Measurements from ENCODE around the gene PANX3.

DNA sequence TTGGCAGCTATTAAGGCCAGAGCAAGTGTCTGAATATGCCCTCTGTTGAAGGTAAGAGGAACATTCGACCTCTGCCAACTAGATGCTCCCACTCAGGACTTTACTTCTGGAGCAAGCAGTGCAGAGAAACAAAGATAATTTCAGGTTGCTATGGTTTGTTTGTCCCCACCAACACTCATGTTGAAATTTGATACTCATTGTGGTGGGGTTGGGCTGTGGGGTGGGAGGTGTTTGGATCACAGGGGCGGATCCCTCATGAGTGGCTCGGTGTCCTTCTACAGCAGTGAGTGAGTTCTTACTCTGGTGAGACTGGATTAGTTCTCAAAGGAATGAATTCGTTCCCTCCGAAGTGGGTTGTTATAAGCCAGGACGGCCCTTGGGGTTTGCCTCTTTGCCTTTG, 29.4 kb upstream of the PANX3 start:
- TF ChIP-seq, protein P1, sequence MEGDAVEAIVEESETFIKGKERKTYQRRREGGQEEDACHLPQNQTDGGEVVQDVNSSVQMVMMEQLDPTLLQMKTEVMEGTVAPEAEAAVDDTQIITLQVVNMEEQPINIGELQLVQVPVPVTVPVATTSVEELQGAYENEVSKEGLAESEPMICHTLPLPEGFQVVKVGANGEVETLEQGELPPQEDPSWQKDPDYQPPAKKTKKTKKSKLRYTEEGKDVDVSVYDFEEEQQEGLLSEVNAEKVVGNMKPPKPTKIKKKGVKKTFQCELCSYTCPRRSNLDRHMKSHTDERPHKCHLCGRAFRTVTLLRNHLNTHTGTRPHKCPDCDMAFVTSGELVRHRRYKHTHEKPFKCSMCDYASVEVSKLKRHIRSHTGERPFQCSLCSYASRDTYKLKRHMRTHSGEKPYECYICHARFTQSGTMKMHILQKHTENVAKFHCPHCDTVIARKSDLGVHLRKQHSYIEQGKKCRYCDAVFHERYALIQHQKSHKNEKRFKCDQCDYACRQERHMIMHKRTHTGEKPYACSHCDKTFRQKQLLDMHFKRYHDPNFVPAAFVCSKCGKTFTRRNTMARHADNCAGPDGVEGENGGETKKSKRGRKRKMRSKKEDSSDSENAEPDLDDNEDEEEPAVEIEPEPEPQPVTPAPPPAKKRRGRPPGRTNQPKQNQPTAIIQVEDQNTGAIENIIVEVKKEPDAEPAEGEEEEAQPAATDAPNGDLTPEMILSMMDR (IDR thresholded peaks at IDR 0.05; ENCODE audit: insufficient read depth, low read length, poor library complexity, severe bottlenecking): no peak
- TF ChIP-seq EZH2phosphoT487 (conservative IDR thresholded peaks at IDR 0.05; ENCODE audit: low read length): no peak
